Peyer's patch (tissue), 4 donors: ENCODE results near the gene RGMB. TPM values are rescaled to one million over a fixed set of nuclear protein-coding genes. Genes with fewer than 3 reads are reported as not detected.
"Not testable (repeated sequence)": the region's sequence is repeated elsewhere in the genome, so short reads cannot be mapped to it uniquely, and the experiment has no call there.

ENCODE experiments used
- DNase-seq, 3 donors: peaks; one replicate each; pipeline ENCODE4 v3.0.0-alpha.2; 2017 to 2019
- H3K27ac ChIP-seq, 4 donors: fragments of 200-600 bp; sonication (generic); one replicate each; pipeline ENCODE4 v1.5.1; 2016 to 2019
- H3K27me3 ChIP-seq, 2 donors: fragments of 200-600 bp; sonication (generic); one replicate each; pipeline ENCODE4 v1.5.1; 2019
- H3K36me3 ChIP-seq, 3 donors: fragments of 200-600 bp; sonication (generic); one replicate each; pipeline ENCODE4 v1.5.1; 2016 to 2019
- H3K4me1 ChIP-seq, 4 donors: fragments of 200-600 bp; sonication (generic); one replicate each; pipeline ENCODE4 v1.5.1; 2016 to 2019
- H3K4me3 ChIP-seq, 4 donors: fragments of 200-600 bp; sonication (generic); 1 replicate in 3 of 4; 2 replicates in 1 of 4; pipeline ENCODE4 v1.5.1; 2016 to 2019; ENCODE audit warnings: mild to moderate bottlenecking in 1 of 4
- H3K9me3 ChIP-seq, 4 donors: fragments of 200-600 bp; sonication (generic); one replicate each; pipeline ENCODE4 v1.5.1; 2016 to 2019; ENCODE audit warnings: mild to moderate bottlenecking in 1 of 4
- POLR2A ChIP-seq, 2 donors: fragments of 450-650 bp; IDR thresholded peaks; one replicate each; pipeline ENCODE4 v1.5.1; 2017; ENCODE audit warnings: antibody characterized with exemption in 2 of 2, mild to moderate bottlenecking in 2 of 2, moderate library complexity in 2 of 2
- total RNA-seq, 4 donors: library from RNA; depleted of rRNA; stranded (reverse); fragments of >200 nt; gene quantifications; one replicate each; pipeline ENCODE4 v1.1.0, GENCODE V29; 2016
- TF ChIP-seq, protein P1 (sequence below), 6 experiments: fragments of 450-650 bp in 4 of 6; fragments of 200-600 bp in 2 of 6; sonication (generic) in 1 of 6; IDR thresholded peaks; one replicate each; pipeline ENCODE4 v1.5.1; 2017 to 2019; ENCODE audit warnings: antibody characterized with exemption in 6 of 6, mild to moderate bottlenecking in 3 of 6, moderate library complexity in 1 of 6

RGMB gene
- total RNA-seq, 4 donors from 2014 or later: 55.0 to 298 (median 138) TPM

DNA sequence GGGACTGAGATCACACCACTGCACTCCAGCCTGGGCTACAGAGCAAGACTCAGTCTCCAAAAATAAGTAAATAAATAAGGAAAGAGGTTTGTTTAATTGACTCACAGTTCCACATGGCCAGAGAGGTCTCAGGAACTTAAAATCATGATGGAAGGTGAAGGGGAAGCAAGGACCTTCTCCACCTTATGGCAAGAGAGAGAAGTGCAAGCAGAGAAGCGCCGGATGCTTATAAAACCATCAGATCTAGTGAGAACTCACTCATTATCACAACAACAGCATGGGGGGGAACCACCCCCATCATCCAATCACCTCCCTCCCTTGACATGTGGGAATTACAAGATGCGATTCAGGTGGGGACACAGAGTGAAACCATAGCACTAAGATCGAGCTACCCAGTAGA is 22.8 kb upstream of the RGMB start:
- no peaks in the 10 kb centered on the region for H3K27me3 ChIP-seq
- H3K27ac ChIP-seq: no peak overlapping the region
- H3K4me3 ChIP-seq: no peak overlapping the region
- no peak for TF ChIP-seq POLR2A (IDR thresholded peaks at IDR 0.05)
- TF ChIP-seq, protein P1, sequence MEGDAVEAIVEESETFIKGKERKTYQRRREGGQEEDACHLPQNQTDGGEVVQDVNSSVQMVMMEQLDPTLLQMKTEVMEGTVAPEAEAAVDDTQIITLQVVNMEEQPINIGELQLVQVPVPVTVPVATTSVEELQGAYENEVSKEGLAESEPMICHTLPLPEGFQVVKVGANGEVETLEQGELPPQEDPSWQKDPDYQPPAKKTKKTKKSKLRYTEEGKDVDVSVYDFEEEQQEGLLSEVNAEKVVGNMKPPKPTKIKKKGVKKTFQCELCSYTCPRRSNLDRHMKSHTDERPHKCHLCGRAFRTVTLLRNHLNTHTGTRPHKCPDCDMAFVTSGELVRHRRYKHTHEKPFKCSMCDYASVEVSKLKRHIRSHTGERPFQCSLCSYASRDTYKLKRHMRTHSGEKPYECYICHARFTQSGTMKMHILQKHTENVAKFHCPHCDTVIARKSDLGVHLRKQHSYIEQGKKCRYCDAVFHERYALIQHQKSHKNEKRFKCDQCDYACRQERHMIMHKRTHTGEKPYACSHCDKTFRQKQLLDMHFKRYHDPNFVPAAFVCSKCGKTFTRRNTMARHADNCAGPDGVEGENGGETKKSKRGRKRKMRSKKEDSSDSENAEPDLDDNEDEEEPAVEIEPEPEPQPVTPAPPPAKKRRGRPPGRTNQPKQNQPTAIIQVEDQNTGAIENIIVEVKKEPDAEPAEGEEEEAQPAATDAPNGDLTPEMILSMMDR (IDR thresholded peaks at IDR 0.05): peak in 3 of 6 experiments; percentile 17 to 41 (median 18)
- DNase-seq: no peak
- peaks cover 0 to 4% (median 0%) of the 10 kb centered on the region in 4 donors for H3K9me3 ChIP-seq
- no peaks in the 10 kb centered on the region for H3K36me3 ChIP-seq
- H3K4me1 ChIP-seq: no peaks in the 10 kb centered on the region

- not testable (repeated sequence) for H3K9me3 ChIP-seq, H3K4me1 ChIP-seq, DNase-seq, H3K4me3 ChIP-seq, H3K27ac ChIP-seq, H3K36me3 ChIP-seq, H3K27me3 ChIP-seq
Observed at GRCh38 chr5:98752331-98752730, 21.1 kb upstream of the RGMB start.

GRCh38 chr5:98752801-98753200 is 20.7 kb upstream of the RGMB start:
- H3K9me3 ChIP-seq, H3K27ac ChIP-seq, DNase-seq, H3K4me3 ChIP-seq, H3K4me1 ChIP-seq, H3K27me3 ChIP-seq, H3K36me3 ChIP-seq: not testable (repeated sequence)

DNA sequence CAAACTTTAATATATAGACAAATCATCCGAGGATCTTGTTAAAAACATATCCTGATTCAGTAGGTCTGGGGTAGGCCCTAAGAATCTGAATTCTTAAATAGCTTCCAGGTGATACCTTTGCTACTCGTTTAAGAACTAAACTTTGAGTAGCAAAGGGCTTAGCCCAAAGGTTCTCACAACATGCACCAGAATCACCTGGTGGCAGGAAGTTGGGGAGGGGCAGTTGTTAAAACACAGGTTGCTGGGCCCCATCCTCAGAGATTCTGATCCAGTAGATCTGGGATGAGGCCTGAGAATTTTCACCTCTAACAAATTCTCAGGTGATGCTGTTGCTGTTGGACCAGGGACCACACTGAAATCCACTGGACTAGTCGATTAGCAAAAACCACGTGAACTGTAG is 20.0 kb upstream of the RGMB start:
- DNase-seq: no peak
- Histone ChIP-seq H3K27ac (no peak overlapping the region), H3K4me1 (no peaks in the 10 kb centered on the region), H3K27me3 (no peaks in the 10 kb centered on the region), H3K36me3 (no peaks in the 10 kb centered on the region), H3K9me3 (no peaks in the 10 kb centered on the region), H3K4me3 (no peak overlapping the region)
- TF ChIP-seq, protein P1 (IDR thresholded peaks at IDR 0.05): no peak
- TF ChIP-seq POLR2A (IDR thresholded peaks at IDR 0.05): no peak

- Histone ChIP-seq H3K4me3 (no peak overlapping the region), H3K4me1 (no peaks in the 10 kb centered on the region), H3K27me3 (no peaks in the 10 kb centered on the region), H3K36me3 (no peaks in the 10 kb centered on the region), H3K27ac (no peak overlapping the region), H3K9me3 (no peaks in the 10 kb centered on the region)
- TF ChIP-seq POLR2A (IDR thresholded peaks at IDR 0.05): no peak
- TF ChIP-seq, protein P1 (IDR thresholded peaks at IDR 0.05): no peak
- no peak for DNase-seq
Observed at GRCh38 chr5:98755406-98755805, 18.1 kb upstream of the RGMB start.

GRCh38 chr5:98757978-98758377 is 15.5 kb upstream of the RGMB start:
- Histone ChIP-seq H3K9me3 (no peaks in the 10 kb centered on the region), H3K4me3 (no peak overlapping the region), H3K27me3 (no peaks in the 10 kb centered on the region), H3K27ac (no peak overlapping the region), H3K4me1 (no peaks in the 10 kb centered on the region), H3K36me3 (no peaks in the 10 kb centered on the region)
- DNase-seq: no peak
- TF ChIP-seq POLR2A (IDR thresholded peaks at IDR 0.05): no peak
- TF ChIP-seq, protein P1 (IDR thresholded peaks at IDR 0.05): no peak

- no peaks in the 10 kb centered on the region for H3K36me3 ChIP-seq
- H3K4me1 ChIP-seq: peaks cover 0 to 2% (median 0%) of the 10 kb centered on the region in 4 donors
- no peaks in the 10 kb centered on the region for H3K9me3 ChIP-seq
- no peak overlapping the region for H3K27ac ChIP-seq
- TF ChIP-seq POLR2A (IDR thresholded peaks at IDR 0.05): no peak
- TF ChIP-seq, protein P1 (IDR thresholded peaks at IDR 0.05): no peak
- no peaks in the 10 kb centered on the region for H3K27me3 ChIP-seq
- DNase-seq: no peak
- no peak overlapping the region for H3K4me3 ChIP-seq
Observed at GRCh38 chr5:98763001-98763630, 10.3 kb upstream of the RGMB start.
